ENCODE measurements around the gene ALDH1A1. TPM values are rescaled to one million over a fixed set of nuclear protein-coding genes. Genes with fewer than 3 reads are reported as not detected.

The ALDH1A1 gene
- total RNA-seq, 1 donor from 2014 or later: 19.2 TPM

DNA sequence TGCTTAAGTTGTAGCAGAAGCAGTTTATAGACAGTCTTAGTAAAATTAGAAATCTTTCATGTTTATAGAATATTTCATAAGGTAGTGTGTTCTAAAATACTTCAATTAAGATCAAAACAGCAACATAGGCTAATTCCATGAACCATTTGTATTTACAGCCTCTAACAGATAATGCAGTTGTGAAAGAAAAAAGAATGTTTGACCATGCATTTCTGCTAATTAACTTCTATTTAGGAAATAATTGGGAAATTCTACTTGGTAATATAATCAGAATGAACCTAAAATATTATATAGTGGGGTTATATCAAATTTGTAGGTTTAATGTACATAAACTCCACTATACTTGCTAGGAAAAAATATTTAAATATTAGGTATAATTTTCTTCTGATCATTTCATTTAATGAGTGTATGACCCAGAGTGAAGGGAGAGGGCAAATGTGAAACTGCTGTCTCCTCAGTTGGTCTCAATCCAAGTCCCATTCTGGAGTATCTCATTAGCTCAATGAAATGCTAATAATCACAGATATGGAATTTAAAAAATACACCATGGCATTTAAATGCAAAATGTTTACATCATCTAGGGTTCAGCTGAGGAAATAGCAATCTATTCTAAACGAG lies 34.9 kb downstream of the ALDH1A1 start:
- no peak for DNase-seq

DNA sequence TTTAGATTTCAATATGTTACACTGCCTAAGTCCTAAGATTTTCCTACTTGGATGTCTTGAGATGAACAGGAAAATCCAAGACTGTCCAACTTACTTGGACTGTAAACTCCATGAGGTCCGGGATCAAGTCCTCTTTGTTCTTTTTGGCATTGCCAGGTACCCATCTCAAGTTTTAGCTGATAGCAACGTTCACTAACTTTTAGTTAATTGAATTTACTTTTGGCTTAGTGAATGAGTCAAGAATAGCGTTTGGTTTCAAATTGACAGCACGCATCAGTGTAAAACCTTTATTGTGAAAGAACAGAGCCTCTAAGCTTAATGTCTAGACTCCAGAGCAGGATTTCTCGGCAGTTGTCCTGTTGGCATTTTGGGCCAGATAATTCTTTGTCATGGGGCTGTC lies 37.2 kb downstream of the ALDH1A1 start:
- no peak for DNase-seq

- DNase-seq: no peak
Measured at GRCh38 chr9:72914750-72915149, 38.1 kb downstream of the ALDH1A1 start.

GRCh38 chr9:72913382-72914009 lies 39.4 kb downstream of the ALDH1A1 start:
- no peak for DNase-seq

DNA sequence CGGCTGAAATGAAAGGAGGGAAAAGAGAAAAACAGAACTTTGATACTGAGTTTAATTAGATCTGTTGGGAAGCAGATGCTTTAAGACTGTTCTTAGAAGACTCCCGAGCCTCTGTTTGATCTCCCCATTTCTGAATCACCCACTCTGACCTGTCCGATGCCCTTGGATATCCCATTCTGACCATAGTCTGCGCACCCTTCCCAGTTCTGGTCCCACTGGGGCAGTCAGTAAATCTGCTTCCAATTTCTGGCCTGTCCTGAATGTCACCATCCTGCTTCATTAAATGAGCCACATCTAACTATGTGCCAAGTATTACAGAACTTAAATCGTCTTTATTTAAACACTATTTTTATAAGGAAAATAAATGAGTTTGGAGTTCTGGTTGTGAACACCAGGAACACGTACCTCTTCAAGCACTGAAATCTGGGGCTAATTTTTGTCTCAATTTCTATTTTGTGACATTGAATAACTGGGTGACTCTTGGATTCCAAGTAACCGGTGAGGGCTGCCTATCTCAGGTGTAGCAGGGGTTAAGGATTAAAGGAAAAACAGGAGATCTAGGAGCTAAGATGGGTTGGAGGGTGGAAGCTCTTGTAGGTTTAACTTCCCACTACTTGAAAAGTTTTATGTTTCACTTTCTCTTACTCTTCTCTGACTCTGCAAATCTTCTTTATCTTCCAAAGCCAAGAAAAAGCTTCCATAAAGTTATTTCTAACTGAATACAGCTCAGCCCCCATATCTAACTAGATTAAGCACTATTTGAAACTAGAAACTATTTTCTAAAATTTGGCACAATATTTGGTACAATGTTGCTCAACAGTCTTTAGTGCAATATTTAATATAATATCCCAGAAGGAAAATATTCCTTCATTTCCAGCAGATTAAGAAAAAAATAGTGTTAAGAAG lies 40.1 kb downstream of the ALDH1A1 start:
- DNase-seq: no peak

- no peak for DNase-seq
Measured at GRCh38 chr9:72911816-72912215, 41.0 kb downstream of the ALDH1A1 start.

DNA sequence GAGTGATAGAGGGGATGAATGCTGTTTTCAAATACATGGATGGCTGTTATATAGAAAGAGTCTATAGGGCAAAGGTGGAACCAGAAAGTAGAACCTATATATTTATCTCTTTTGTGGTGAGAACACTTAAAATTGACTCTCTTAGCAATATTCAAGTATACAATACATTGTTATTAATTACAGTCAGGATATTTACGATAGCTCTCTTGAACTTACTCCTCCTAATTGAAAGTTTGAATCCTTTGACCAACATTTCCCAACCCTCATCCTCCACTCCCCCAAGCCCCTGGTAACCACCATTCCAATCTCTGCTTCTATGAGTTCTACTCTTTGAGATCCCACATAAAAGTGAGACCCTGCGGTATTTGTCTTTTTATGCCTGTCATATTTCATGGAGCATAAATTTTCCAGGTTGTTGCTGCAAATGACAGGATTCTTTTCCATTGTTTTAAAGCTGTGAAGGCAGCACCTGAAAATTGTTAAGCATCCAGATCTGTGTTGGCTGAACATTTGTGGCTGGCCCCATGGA lies 41.5 kb downstream of the ALDH1A1 start:
- no peak for DNase-seq

DNA sequence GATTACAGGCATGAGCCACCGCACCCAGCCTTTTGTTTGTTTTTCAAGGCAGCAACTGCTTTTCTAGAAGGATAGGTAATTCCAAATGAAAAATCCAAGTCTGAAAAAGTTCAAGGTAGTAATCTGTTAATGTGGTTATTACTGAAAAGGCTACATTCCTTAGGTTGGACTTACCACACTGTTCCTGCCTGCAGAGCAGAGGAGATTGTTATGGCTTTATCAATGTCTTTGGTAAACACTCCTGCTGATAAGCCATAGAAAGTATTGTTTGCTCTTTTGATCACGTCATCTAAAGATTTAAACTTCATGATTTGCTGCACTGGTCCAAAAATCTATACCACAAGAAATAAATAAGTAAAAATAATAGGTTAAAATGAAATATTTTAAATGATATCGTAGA lies 43.4 kb downstream of the ALDH1A1 start:
- DNase-seq: no peak

DNA sequence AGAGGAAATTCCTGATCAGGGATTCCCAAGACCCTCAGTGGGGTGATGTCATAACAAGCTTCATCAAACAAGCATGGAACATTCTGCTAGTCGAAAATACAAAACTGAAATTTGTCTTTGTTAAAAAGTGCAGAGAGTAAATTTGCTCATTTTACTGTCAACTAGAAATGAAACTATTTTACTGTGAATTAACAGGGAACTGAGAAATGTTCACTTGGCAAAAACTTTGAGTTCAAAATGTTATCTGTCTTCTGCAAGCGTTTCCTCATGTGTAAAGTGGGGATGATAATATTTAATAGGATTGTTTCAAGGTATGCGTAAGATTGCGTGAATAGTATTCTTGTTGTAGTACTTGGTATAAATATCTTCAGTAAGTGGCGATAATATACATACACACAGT lies 45.4 kb downstream of the ALDH1A1 start:
- DNase-seq: no peak

- DNase-seq: no peak
Measured at GRCh38 chr9:72906810-72907209, 46.0 kb downstream of the ALDH1A1 start.

DNA sequence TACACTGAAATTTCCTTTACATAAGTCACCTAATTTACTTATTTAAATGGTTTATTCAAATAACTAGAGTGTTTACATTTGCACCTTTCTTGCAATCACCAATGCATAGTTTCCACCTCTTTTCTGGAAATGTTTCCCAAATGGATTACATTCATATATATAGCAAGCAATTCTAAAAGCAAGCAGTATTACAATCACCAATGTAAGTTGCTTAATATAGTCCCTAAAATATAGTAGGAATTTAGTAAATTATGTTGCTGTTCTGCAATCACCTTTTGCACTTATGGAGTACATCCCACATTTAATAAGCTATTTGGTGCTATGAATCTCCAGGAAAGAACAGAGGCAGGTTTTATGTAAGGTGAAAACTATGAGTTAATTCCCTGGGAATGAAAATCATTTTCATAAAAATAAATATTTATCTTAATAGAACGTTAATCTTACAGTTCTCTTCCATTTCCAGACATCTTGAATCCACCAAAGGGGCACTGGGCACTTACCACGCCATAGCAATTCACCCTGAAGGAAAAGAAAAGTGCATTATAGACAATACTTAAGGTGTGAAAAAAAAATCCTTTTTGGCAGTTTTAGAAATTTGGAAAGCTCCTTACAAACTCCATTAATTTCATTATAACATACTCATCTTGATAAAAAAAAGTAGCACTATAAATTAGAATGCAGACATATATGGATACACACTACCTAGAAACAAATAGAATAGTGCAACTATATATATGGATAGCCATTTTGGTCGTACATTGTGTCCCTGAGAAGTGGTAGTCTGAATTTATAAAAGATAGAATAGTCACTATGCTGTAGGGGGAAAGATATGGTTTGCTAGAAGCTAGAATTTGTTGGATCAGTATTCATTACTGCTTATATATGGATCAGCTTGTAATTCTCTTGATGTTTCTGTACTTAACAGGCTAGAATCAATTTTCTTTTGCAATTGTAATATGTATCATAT lies 47.1 kb downstream of the ALDH1A1 start:
- DNase-seq: no peak

DNA sequence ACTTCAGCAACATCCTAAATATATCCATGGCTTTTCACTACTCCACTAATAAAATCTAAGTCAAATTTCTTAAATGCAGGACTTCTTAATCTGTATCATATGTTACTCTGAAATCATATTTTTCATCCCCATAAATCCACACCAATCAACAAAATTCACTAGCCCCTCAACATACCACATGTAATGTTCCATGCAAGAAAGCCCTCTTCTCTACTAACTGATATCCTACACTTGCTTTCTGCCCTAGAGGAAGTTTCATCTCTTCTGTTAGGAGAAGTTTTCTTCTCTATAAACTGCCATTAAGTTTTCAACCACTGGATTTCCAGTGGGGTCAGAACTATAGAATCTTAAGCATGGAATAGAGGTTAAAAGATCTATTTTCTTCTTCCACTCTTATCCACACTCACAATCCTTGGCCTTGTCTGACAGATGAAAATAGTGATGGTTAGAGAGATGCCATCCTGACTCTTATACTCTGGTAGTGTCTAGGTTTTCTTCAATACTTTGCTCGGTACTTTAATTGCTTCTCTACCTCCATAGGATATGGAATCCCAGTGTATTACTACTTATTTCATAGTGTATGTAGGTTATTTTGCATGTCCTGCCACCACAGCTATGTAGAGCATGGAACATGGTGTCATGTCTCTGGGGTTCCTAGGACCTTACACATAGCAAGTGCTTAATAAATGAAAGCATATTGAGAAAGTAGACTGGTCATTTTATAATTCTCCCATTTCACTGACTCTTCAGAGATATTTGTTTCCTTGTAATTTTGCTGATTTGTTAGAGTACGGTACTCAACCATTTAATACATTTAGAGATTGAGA lies 48.4 kb downstream of the ALDH1A1 start:
- no peak for DNase-seq

DNA sequence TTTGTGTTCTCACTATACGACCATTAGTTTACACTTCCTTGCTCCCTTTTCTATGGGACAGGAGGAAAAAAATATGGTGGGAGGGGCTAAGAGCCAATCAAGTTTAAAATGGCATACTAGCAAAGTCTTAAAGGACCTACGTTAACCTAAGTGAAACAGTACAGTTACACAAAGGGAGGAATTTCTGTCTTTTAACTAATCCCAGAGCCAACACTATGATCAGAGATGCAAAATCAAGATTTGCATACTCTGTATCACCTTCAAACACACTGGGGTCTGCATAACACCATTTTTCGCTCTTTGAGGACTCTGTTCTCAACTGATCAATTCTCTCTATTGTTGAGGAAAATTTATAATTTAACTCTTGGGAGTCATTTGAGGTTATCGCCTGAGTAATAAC lies 49.8 kb downstream of the ALDH1A1 start:
- DNase-seq: no peak

DNA sequence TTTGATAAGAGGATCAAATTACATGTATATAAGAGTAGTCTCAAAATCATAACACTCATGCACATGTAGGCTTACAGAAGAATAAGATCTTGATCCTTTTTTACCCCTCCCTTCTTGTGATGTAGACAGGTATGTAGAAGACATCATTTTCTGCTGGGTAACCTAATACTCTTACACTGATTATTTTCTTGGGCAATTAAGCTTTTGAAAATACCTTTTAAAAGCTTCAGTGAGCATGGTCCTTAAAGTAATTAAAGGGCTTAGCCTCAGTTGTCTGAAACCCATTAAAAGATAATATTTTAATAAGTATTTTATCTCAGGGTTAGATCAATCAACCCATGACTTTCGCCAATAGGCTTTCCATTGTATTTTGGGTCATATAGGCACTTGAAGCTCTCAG lies 50.6 kb downstream of the ALDH1A1 start:
- no peak for DNase-seq

- no peak for DNase-seq
Measured at GRCh38 chr9:72899734-72900477, 52.9 kb downstream of the ALDH1A1 start.

- DNase-seq: no peak
Measured at GRCh38 chr9:72898784-72899733, 53.8 kb downstream of the ALDH1A1 start.

DNA sequence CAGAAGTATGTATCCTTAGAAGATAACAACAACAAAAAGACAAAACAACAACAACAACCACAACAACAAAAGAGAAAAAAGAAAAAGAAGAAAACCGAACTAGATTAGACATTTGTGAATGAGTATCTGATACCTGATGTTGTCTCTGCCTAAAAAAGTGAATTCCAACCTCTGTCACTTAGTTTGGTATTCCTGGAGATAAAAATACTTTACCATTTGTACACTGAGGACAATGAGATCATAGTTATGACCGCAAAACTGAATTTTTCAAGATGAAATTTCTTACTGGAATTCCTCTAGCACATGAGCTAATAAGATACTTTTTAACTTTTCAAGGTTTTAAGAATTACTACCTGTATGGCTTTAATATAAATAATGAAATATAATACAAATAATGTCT lies 54.5 kb downstream of the ALDH1A1 start:
- no peak for DNase-seq

GRCh38 chr9:72897069-72897649 lies 55.7 kb downstream of the ALDH1A1 start:
- no peak for DNase-seq

DNA sequence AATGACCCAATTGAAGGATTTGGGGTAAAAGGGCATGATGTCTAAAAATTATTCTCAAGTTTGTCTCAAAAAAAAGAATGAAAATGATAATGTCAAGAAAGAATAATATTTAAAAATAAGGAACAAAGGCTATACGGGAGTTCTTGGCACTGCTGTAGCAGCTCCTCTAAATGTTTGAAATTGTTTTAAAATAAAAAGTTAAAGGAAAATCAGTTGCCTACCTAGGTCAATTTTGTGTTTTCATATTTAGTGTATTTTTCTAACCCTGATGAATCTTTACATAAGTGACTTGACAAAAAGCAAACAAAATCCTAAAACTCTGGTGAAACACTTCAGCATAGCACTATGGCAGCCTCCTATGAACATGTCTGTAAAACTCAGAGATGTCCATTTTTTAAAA lies 56.4 kb downstream of the ALDH1A1 start:
- DNase-seq: no peak

Measured in skin of body (tissue), 2 donors.